ENCODE data around the gene SAMSN1. TPM values are rescaled to one million over a fixed set of nuclear protein-coding genes. Genes with fewer than 3 reads are reported as not detected.

Gene SAMSN1
- total RNA-seq, 2 experiments from 2014 or later: 2.8 TPM; not detected in 1

GRCh38 chr21:14456911-14457310 is 89.2 kb downstream of the SAMSN1 start:
- no peak overlapping the region for H3K27ac ChIP-seq (ENCODE audit: low read depth, low read length, poor library complexity, severe bottlenecking)
- TF ChIP-seq EZH2phosphoT487 (IDR thresholded peaks at IDR 0.05; ENCODE audit: borderline replicate concordance, low read depth, low read length) (no peak), CTCF (conservative IDR thresholded peaks at IDR 0.05; ENCODE audit: low read length) (no peak)
- H3K9me2 ChIP-seq (ENCODE audit: insufficient read depth, low read length): no peaks in the 10 kb centered on the region
- DNase-seq (ENCODE audit: low spot score): no peak
- no peak overlapping the region for H3K4me2 ChIP-seq (ENCODE audit: low read length)
- H3K4me1 ChIP-seq (ENCODE audit: insufficient read depth, low read length, poor library complexity, severe bottlenecking): no peaks in the 10 kb centered on the region
- H3K36me3 ChIP-seq (ENCODE audit: insufficient read depth, low read length): no peaks in the 10 kb centered on the region
- no peaks in the 10 kb centered on the region for H4K20me1 ChIP-seq (ENCODE audit: insufficient read depth, low read length)
- ChIA-PET POLR2A (interaction anchor here (0.8 kb wide), 1 partner anchor 219 kb away, joined by 6 read pairs; no protein-coding TSS in a partner anchor), CTCF (ENCODE audit: unreplicated experiment) (no interaction called here)
- intact Hi-C loops (cut with micrococcal nuclease; ENCODE audit: unreplicated experiment): no loop called here
- no peak overlapping the region for H3K4me3 ChIP-seq (ENCODE audit: low read depth, low read length, poor library complexity, severe bottlenecking)
- H3K9me3 ChIP-seq (ENCODE audit: low read length): no peaks in the 10 kb centered on the region
- H3K79me2 ChIP-seq (ENCODE audit: insufficient read depth, low read depth, low read length): no peaks in the 10 kb centered on the region
- H2AFZ ChIP-seq (ENCODE audit: low read length): no peak overlapping the region
- no TSS peak for BruUV-seq (replicated peaks)

GRCh38 chr21:14454016-14455009 is 91.8 kb downstream of the SAMSN1 start:
- no peak overlapping the region for H3K4me3 ChIP-seq (ENCODE audit: low read depth, low read length, poor library complexity, severe bottlenecking)
- H3K79me2 ChIP-seq (ENCODE audit: insufficient read depth, low read depth, low read length): no peaks in the 10 kb centered on the region
- H3K9me3 ChIP-seq (ENCODE audit: low read length): no peaks in the 10 kb centered on the region
- H3K9me2 ChIP-seq (ENCODE audit: insufficient read depth, low read length): no peaks in the 10 kb centered on the region
- ChIA-PET CTCF (ENCODE audit: unreplicated experiment) (no interaction called here), POLR2A (interaction anchor here (0.6 to 1.3 kb wide), 5 partner anchors 10 to 73 kb away, joined by 3 to 4 read pairs (median 4); no protein-coding TSS in a partner anchor)
- no TSS peak for BruUV-seq (replicated peaks)
- H3K27ac ChIP-seq (ENCODE audit: low read depth, low read length, poor library complexity, severe bottlenecking): no peak overlapping the region
- H2AFZ ChIP-seq (ENCODE audit: low read length): no peak overlapping the region
- no peaks in the 10 kb centered on the region for H3K4me1 ChIP-seq (ENCODE audit: insufficient read depth, low read length, poor library complexity, severe bottlenecking)
- intact Hi-C loops (cut with micrococcal nuclease; ENCODE audit: unreplicated experiment): loop anchor here (5.0 kb wide), 1 partner anchor 283 kb away; no protein-coding TSS in a partner anchor
- H4K20me1 ChIP-seq (ENCODE audit: insufficient read depth, low read length): no peaks in the 10 kb centered on the region
- no peak for DNase-seq (ENCODE audit: low spot score)
- no peak overlapping the region for H3K4me2 ChIP-seq (ENCODE audit: low read length)
- no peaks in the 10 kb centered on the region for H3K36me3 ChIP-seq (ENCODE audit: insufficient read depth, low read length)
- no peak for TF ChIP-seq EZH2phosphoT487 (IDR thresholded peaks at IDR 0.05; ENCODE audit: borderline replicate concordance, low read depth, low read length)
- no peak for TF ChIP-seq CTCF (conservative IDR thresholded peaks at IDR 0.05; ENCODE audit: low read length)

Measured in OCI-LY7 (cell line).